ENCODE measurements around the gene PGM2.

PGM2 gene

DNA sequence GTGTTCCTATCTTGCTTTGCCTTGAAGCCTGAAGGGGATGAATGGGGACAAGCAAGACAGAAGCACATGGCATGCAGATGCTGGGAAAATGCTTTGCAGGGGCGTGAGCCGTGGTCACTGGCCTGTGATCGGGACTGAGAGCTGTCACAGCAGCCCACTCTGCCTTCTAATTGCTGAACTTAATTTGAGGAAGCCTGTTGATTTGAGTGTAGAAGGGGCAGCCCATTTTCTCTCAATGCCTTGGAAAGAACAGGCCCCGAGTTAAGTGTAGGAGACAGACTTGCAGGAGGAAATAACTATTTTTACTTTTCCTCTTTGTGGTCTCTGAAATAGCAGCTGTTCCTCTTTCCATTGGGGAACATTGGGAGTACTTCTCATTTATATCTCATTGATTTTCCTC, 38.3 kb downstream of the PGM2 start:
- DNase-seq (ENCODE audit: low read depth in 2 of 2) = no peak

DNA sequence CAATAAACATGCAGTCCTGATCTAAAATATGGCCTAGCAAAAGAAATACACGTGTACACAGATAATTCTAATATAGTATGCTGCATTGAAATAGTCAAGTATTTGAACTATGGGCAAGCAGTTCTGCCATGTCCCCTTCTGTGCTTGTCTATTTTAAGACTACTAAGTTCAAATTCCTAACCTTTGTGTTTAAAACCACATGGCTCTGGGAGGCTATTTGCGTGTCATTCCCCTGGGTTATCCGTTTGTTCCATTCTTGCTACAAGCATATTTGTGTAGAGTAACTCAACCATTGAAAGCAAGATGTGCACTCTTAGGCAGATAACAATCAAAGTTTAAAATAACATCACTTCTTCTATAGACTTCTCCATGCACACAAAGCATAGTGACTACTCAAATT, 39.0 kb downstream of the PGM2 start:
- DNase-seq (ENCODE audit: low read depth in 2 of 2) = no peak

DNA sequence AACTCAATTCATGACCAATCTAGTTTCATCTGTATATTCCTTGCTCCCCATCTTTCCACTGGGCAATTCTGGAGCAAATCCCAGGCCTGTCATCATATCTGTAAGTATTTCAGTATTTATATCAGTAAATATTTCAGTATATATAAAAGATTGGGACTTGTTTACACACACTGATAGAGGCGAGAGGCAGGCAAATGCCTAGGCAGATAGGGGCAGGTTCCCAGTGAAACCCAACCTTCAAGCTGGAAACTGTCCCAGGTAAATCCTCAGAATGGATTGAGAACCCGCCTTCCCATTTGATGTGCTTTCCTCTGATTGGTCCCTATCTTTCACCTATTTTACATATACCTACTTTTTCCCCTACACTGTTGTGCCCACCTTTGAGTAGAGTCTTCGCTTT, 40.6 kb downstream of the PGM2 start:
- no peak for DNase-seq (ENCODE audit: low read depth in 2 of 2)

DNA sequence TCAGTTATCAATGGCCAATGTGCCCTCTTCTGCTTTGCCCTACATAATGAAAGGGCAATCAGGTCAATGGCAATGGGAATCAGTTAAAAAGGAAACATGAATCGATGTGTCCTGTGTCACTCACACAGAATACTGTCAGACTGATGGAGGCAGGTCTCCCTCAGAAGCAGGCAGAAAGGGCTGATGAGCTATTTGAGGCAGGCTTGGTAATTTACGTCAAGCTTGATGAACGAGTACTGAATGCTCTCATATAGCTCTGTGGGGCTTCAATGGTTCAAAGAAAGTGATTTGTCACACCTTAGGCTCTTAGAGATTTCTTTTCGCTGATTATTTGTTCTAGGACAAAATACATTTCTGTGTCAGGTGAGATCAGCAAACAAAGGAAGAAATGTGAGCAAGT, 41.8 kb downstream of the PGM2 start:
- no peak for DNase-seq (ENCODE audit: low read depth in 2 of 2)

- DNase-seq (ENCODE audit: low read depth in 2 of 2) = no peak
Observed at GRCh38 chr4:37872310-37872988, 46.0 kb downstream of the PGM2 start.

GRCh38 chr4:37873386-37873785, 46.9 kb downstream of the PGM2 start:
- DNase-seq (ENCODE audit: low read depth in 2 of 2) = no peak

GRCh38 chr4:37876156-37876555, 49.7 kb downstream of the PGM2 start:
- no peak for DNase-seq (ENCODE audit: low read depth in 2 of 2)

- DNase-seq (ENCODE audit: low read depth in 2 of 2) = no peak
Observed at GRCh38 chr4:37879365-37879764, 52.9 kb downstream of the PGM2 start.

GRCh38 chr4:37881811-37882210, 55.3 kb downstream of the PGM2 start:
- no peak for DNase-seq (ENCODE audit: low read depth in 2 of 2)

- DNase-seq (ENCODE audit: low read depth in 2 of 2) = no peak
Observed at GRCh38 chr4:37882665-37883296, 56.3 kb downstream of the PGM2 start.

DNA sequence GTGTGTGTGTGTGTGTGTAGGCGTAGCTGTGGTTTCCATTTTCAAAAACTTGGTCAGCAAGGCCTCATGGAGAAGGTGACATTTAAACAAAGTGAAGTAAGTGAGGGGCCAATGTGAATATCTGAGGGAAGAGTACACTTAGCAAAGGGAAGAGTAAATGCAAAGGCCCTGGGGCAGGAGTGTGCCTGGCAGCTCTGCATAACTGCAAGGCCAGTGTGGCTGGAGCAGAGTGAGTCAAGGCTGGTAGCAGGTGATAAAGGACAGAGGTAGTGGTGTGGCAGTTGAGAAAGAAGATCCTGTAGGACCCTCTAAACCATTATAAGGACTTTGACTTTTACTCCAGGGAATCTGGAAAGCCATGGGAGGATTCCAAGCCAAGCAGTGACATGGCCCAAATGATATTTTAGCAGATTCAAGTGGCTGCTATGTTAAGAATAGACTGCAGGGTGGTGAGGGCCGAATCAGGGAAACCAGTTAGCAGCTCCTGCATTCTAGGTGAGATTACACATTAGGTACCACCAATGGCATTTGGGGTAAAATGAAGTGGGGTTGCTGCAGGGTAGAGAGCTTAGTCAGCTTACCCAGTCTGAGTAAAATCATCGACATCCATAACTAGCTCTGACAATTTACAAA, 58.5 kb downstream of the PGM2 start:
- no peak for DNase-seq (ENCODE audit: low read depth in 2 of 2)

- DNase-seq (ENCODE audit: low read depth in 2 of 2) = no peak
Observed at GRCh38 chr4:37885496-37885895, 59.0 kb downstream of the PGM2 start.

- DNase-seq (ENCODE audit: low read depth in 2 of 2) = peak in 1 of 2 donors; percentile 18
Observed at GRCh38 chr4:37889849-37890800, 63.6 kb downstream of the PGM2 start.

- DNase-seq (ENCODE audit: low read depth in 2 of 2) = peak; percentile 19 to 29
Observed at GRCh38 chr4:37890801-37891259, 64.3 kb downstream of the PGM2 start, which contains the start of gene TBC1D1. Gene TBC1D1, plus strand, starts transcription at chr4:37891084. Its CDS starts 11,012 bp downstream, at chr4:37902096.

DNA sequence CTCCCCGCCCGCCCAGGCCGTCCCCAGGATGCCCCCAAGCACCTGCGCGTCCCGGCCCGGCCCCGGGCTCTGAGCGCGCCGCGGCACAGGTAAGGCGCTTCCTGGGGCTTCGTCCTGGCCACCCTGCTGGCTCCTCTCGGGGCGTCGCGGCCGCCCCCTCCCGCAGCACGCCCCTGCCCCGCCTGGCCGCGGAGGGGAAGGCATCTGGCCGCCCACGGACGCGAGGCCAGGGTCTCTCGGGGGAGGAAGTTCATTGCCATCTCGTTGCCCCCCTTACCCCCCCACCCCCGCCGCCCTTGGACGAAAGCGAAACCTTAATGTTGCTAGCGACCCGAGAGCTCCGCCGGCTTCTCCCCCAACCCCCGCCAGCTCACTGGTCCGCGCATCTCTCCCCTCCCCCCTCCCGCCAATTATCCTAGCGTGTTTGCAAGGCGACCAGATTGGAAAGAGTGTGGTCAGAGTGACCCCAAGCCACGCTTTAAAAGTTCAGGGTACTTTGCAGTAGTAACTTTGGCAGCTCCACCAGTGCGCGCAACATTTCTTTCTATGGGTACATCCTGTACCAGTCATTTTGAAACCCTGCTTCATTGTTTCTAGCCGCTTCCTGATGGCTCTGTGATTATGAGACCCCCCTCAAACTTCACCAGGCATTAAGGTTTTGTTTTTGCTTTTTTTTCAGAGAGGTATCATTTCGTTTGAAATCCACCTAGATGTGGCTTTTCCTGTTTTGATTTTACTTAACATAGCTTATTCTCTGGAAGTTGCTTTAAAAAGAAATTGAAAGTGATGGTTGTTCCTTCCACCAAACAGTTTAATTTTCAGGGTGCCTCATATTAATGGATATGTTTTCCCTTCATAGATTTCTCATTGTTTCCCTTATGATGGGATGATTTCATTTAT, 65.0 kb downstream of the PGM2 start:
- DNase-seq (ENCODE audit: low read depth in 2 of 2) = peak; percentile 43 to 45

DNA sequence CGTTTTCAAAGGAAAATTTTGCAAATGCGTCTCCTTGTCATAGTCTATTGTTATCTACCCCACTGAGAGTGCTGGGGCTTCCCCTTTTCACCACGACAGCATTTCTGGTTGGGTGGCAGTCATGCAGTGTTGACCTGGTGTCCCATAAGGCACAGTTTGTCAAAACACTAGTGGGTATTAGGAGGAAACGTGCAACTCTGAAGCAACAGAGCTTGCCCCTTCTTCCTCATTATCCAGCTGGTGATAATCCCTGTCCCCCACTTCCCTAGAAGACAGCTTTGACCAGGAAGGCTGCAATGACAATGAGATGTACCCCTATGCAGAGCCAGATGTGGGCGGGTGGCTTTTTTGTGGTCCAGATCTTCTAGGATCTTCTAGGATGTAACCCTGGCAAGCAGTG, 66.2 kb downstream of the PGM2 start:
- peak in 1 of 2 donors; percentile 37 for DNase-seq (ENCODE audit: low read depth in 2 of 2)

DNA sequence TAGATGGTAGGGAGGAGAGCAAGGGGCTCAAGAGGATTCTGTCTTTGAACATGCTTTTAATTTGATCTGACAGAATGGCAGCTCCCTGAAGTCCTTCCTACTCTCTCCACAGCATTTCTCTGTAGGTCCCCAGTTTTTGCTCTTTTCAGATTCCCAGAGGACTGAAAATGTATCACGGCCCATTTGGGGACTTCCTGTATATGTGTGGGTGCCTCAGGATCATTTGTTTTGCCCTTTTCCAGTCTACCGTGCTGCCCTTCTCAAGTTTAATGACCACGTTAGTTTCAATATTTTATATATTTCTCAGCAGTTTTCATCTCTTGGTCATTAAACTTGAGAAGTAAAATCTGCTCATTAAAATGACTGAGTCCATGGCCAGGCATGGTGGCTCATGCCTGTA, 66.7 kb downstream of the PGM2 start:
- no peak for DNase-seq (ENCODE audit: low read depth in 2 of 2)

DNA sequence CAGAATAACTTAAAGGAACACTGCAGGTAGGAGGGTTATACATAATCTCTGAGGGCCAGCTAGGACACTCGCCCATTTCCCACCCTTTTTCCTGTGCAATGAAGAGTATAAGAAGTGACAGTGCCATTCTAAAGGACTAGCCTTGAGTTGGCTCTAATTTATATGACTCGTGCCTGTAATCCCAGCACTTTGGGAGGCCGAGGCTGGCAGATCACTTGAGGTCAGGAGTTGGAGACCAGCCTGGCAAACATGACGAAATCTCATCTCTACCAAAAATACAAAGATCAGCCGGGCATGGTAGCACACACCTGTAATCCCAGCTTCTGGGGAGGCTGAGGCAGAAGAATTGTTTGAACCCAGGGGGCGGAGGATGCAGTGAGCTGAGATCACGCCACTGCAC, 68.8 kb downstream of the PGM2 start:
- DNase-seq (ENCODE audit: low read depth in 2 of 2) = no peak

DNA sequence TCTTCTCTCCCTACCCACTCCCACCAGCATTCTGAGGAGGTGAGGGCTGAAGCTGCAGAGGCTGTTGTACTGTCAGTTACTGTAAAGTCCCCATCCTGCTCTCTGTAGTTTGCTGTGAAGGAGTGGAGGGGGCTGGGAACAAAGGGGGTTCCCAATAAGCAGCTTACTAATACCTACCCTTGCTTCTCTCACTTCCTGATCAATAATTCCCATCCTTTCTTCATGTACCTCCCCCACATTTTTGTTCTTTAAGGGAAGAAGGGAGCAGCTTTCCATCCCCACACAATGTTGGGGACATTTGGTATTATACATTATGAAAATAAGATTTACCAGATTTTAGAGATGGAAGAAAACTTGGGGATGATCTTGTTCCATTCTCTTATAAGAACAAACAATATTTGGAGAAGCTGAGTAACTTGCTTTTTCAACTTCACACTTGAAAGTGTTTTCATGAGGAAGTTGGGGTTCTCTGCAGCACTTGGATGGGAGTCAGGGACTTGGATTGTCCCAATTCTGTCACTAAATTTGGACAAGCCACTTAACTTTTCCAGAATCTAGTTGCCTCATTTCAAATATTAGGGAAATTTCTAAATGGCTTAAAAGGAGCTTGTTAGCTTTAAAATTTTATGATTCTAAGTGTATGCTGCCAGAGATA, 69.8 kb downstream of the PGM2 start:
- no peak for DNase-seq (ENCODE audit: low read depth in 2 of 2)

GRCh38 chr4:37902212-37902611, 75.7 kb downstream of the PGM2 start:
- DNase-seq (ENCODE audit: low read depth in 2 of 2) = no peak
